NCI-H510A treated with DMSO at 0.1 percent for 48 hours (cell line): ENCODE results near the gene ARMC9.
"Not testable (repeated sequence)": the region's sequence is repeated elsewhere in the genome, so short reads cannot be mapped to it uniquely, and the experiment has no call there.

Source experiments
- DNase-seq: peaks from one replicate; lab custom pipeline; 2025; lab: John Stamatoyannopoulos, UW

The ARMC9 gene, protein sequence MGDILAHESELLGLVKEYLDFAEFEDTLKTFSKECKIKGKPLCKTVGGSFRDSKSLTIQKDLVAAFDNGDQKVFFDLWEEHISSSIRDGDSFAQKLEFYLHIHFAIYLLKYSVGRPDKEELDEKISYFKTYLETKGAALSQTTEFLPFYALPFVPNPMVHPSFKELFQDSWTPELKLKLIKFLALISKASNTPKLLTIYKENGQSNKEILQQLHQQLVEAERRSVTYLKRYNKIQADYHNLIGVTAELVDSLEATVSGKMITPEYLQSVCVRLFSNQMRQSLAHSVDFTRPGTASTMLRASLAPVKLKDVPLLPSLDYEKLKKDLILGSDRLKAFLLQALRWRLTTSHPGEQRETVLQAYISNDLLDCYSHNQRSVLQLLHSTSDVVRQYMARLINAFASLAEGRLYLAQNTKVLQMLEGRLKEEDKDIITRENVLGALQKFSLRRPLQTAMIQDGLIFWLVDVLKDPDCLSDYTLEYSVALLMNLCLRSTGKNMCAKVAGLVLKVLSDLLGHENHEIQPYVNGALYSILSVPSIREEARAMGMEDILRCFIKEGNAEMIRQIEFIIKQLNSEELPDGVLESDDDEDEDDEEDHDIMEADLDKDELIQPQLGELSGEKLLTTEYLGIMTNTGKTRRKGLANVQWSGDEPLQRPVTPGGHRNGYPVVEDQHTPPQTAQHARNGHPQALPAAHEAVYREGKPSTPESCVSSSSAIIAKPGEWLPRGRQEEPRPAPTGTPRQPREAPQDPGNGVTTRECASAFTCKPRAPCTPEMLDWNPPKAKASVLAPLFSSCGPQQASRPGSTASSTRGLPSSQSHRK

DNA sequence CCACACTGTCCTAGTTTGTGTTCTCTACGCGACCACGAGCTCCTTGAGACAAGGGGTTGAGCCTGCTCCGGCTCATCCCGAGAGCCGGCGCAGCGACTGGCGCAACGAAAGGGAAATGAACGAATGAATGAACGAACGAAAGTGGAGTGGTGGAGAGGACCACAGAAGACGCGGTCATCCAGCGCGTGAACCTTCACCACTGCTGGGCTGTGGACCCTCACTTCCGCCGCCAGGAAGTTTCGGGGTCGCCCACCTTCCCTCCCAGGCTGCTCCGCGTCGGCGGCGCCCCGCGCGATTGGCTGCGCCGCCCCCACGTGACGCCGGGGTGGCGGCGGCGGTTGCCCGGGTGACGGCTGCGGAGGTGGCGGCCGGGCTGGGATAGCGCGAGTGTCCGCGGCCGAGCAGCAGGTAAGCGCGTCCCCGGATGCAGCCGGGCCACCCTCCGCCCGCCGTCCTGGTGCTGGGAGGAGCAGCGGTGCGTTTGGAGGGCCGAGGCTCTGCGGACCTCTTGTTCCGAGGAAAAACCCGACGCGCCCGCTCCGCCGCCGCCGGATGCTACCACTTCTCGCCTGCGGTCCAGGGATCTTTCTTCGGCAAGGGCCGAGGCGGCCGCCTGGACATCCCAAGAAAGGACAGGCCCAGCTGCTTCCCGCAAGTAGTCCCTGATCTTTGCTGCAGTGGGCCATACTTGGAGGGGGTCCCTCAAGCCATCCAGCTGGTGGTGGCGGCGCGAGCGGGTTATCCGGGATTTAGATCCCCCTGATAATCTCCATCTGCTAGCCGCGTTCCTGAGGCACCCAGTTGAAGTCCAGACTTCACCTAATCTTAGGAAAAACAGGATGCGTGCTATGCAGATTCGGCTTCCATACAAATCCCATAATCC lies at the start of gene ARMC9:
Gene ARMC9, plus strand, starts transcription at position 341 of the 883 bp plus-strand sequence. CDS start 7,608 bp downstream, outside the sequence.
- peak; percentile 95 for DNase-seq

DNA sequence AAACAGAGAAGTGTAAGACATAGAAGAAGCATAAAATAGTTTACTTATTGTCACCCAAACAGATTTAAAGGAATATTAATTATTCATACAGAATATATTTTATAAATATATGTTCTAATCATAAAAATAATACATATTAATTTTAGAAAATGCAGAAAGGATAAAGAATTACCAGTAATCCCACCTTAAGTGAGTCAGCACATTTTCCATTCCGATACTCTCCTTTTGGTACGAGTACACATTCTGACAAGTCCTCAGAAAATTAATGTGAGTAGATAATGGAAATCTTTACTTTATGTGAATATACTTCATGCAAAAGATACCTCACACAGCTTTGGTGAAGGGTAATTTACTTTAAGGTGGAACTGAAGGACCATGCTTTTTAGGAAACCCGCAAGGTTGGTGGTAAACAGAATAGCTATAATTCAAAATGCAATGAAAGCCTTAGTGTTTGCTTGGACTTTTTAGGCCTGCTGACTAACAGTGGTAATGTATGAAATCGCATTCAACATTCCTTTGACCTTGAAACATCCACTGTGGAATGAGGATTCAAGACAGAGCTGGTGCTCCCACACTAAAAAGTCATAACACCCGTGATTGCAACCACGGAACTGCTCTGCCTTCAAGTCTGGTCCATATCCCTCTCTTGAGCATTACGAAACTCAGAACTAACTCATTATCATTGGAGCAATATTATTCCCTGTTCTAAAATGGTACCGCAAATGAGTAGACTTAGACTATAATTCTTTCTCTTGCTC lies 45.5 kb upstream of the ARMC9 start:
- DNase-seq = no peak

DNA sequence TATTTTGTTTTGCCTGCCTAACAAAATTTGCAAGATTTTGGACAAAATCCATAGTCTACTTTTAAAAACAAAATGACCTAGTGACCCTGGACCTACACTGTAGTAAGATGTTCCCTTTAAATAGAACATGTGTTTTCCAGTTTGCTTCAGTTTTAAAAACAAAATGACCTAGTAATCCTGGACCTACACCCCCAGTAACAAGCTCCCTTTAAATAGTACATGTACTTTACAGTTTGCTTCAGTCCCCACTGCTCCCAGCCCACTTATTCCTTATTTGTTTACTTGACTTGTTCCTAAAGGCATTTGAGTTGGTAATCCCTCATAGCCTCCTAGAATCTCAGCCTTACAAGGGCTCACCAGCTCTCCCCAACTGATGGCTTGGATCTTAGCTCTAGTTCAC lies 39.1 kb upstream of the ARMC9 start:
- no peak for DNase-seq

DNA sequence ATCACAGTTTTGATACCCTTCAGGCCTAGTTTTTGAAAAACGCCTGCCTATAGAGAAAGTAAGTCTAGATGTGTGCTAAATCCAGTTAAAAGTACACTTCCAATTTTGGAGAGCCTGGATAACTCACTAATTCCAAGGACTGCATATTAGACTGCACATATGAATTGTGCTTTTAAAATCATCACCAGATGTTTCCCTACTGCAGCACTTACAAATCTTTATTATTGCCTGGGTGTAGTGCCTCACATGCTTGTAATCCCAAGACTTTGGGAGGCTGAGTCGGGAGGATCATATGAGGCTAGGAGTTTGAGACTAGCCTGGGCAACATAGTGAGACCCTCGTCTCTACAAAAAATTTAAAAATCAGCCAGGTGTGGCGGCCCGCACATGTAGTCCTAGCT lies 37.7 kb upstream of the ARMC9 start:
- DNase-seq = no peak

DNA sequence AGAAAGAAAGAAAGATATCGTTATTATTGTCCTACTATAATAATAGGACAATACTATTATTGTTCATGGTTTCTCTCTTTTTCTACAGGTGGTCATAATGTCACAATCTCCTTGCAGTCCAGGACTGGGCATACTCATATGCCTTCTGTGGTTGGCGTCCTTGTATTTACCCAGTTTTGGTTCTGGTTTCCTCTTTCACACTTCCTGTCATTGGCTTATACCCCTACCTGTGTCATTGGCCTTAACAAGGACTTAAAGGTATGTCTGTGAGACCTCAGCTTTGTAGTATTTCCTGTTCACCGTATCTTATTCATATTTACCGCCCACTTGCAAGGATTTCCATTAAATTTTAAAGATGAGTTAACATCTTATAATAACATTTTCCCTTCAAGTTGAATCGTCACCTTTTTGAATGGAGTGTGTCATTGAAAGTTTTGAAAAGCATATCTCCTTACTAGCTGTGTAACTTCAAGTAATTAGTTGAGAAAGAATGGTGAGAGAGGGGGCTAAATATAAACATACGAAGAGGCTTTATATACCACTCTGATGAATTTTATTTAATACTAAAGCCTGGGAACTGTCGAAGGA lies 37.1 kb upstream of the ARMC9 start:
- no peak for DNase-seq

DNA sequence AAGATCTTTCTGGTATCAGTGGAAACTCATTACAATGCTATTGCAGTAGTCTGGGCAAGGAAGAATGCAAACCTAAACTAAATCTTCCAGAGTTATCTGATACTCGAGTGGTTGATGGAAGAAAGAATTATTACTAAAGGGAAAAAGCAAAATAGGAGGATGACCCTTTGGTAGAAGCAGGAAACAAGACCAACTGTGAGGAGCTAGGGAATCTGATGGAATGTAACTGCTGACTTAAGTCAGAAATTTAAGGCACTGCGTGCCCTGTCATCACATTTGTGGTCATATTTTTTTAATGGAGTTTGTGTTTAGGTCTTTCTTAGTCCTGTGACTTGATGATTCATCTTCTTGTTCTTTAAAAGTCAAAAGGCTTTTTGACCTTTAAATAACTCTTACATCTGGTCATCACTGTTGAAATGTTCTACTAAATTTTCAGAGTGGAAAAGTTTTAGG lies 36.5 kb upstream of the ARMC9 start:
- DNase-seq = no peak

DNA sequence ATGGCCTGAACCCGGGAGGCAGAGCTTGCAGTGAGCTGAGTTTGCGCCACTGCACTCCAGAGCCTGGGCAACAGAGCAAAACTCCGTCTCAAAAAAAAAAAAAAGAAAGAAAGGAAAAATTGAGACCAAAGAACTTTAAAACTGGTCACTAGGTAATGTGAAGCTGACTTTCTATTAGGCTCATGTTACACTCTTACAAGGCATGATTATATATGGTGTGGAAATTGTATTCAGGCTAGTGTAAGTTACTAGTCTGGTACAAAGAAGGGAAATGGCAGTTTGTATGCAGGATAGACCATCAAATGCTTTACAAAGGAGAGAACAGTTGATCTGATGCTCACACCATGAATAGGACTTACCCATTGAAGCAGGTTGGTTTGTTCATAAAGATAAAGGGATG lies 35.4 kb upstream of the ARMC9 start:
- no peak for DNase-seq

DNA sequence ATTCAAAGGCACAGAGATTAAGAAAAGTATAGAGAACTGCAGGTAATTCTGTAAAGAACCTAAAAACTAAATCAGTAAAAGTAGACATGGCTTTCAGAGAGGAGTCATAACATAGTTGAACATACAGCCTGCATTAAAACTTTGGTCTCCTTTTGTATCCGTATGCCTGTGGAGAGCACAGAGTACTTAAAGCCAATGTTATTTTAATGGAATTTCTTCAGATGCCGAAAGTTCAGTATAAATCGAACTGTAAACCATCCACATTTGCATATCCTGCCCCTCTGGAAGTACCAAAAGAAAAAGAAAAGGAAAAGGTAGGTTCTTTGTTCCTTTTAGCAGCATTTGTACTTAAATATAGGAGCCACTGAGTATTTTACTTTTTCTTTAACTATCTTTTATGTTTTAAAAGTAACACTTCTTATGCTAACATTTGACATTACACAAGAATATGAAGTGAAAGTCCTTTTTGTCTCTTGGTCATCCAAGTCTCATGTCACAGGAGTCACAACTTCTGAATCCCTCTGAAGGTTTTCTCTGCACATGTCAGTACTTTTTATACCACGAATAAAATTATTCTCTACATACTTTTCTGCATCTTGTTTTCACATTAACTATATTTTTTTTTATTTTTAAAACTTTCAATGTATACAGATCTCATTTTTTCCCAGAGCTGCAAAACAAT lies 34.9 kb upstream of the ARMC9 start:
- no peak for DNase-seq

DNA sequence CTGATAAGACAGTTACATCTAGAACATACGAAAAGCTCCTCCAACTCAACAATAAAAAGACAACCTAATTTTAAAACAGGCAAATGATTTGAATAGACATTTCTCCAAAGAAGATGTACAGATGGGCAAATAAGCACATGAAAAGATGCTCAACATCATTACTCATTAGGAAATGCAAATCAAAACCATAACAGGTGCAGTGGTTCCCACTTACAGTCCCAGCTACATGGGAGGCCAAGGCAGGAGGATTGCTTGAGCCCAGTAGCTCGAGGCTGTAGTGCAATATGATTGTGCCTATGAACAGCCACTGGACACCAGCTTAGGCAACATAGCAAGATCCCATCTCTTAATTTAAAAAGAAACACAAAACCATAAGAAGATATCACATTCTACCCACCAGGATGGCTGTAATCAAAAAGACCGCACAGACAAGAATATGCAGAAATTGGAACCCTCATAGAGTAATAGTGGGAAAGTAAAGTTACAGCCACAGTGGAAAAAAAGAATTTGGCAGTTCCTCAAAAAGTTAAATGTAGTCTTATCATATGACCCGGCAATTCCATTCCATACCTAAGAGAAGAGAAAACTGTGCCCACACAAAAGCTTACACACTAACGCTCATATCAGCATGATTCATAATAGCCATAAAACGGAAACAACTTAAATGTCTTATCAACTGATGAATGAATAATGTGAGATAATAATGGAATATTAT lies 30.5 kb upstream of the ARMC9 start:
- no peak for DNase-seq

DNA sequence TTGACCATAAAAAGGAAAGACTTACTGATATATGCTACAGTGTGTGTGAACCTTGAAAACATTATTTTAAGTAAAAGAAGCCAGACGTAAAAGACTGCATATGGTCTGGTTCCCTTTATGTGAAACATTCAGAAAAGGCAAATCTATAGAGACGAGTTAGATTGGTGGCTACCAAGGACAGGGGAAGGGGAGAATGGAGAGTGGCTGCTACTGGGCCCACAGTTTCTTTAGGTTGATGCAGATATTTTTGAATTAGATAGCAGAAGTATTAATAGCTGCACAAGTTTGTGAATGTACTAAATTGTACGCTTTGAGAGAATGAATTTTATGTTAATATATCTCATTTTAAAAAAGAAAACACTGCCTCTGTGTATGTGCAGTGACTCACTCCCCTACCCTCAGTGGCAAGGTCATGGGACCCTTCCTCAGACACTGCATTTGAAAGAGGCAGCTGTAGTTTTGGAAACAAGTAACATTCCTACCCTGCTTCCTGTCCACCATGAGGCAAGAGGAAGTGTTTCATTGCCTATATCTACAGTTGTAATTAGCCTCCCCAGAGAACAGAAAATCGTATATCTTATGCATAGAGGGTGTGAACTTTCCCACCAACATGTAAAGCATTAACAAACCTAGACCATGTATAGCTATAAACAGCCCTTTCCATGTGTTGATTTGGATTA lies 29.8 kb upstream of the ARMC9 start:
- DNase-seq = no peak

DNA sequence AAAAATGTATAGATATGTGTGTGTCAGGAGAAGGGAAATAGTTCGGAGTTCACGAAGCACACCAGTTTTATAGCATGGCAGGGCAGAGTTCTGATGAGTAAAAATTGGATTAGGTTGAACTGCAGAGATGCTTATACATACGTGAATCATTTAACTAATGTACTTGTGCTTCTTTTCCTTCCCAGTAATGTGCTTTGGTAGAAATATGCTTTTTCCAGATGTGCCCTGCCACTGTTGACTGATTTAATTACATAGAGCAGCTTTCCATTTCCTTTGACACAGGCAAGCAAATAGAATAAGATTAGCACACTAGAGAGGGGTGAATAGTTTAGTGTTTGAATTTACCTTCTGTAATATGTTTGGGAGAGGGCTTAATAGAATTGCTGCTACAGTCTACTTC lies 28.9 kb upstream of the ARMC9 start:
- DNase-seq = no peak

DNA sequence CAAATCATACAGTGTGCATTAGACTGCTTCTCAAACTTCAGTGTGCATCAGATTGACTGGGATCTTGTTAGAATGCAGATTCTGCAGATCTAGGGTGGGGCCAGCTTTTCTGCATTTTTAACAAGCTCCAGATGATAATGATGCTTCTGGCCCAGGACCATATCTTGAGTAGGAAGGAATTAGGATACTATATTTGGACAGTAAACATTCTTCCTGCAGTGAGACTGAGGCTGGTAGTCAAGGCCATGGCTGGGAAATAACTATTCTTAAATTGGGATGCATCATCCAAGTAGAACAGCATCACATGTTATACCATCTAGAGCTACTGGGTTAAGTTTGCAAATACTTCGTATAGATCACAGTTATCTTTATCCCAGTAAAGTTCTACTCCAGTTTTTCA lies 28.4 kb upstream of the ARMC9 start:
- no peak for DNase-seq

DNA sequence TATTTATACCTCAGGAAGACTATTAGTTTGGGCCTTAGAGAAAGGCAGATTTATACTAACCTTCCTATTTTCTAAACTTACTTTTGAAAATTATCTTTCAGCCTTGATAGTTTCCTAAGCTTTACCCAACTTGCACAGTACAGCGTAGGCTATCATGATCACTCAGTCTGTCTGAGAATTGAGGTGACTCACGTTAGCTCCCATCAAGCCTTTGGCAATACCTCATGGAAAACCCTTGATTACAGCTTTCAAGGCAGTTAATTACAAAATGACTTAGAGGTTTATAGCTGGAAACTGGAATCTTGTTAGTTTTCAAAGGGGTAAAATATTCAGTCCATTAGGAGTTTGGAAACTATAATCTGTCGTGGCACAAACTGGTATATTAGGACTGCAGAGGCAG lies 26.4 kb upstream of the ARMC9 start:
- DNase-seq = no peak

DNA sequence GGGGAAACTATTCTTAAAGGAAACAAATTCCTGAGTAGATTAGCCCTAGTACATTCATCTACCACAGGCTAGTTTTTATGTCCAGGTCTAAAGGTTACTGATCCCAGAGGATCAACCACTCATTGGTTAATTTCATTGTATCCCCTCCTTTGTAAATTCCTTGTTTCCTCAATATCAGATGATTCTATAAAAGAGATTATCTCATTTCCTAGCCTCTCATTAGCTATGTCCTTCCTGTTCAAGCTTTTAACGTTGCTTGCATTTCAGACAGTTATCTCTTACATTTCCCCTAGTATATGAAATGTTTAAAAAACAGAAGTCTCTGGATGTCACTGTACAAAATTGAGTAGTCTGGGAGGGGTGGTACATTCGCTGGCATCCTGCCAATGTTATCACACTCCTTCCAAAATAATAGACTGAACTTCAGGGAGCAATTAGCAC lies 24.2 kb upstream of the ARMC9 start:
- DNase-seq = no peak

DNA sequence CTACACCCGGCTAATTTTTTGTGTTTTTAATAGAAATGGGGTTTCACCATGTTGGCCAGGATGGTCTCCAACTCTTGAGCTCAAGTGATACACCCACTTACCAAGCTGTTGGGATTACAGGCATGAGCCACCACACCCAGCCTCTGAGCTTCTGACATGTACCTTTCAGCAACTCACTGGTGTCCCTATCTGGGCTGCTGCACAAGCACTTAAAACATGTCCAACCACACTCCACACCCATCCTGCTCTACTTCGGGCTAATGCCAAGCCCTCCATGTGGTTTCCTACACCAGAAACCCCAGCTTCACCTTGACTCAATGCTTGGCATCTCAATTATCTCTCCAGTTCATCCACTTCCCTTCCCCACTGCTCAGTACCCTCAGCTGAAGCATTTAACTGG lies 22.4 kb upstream of the ARMC9 start:
- no peak for DNase-seq

DNA sequence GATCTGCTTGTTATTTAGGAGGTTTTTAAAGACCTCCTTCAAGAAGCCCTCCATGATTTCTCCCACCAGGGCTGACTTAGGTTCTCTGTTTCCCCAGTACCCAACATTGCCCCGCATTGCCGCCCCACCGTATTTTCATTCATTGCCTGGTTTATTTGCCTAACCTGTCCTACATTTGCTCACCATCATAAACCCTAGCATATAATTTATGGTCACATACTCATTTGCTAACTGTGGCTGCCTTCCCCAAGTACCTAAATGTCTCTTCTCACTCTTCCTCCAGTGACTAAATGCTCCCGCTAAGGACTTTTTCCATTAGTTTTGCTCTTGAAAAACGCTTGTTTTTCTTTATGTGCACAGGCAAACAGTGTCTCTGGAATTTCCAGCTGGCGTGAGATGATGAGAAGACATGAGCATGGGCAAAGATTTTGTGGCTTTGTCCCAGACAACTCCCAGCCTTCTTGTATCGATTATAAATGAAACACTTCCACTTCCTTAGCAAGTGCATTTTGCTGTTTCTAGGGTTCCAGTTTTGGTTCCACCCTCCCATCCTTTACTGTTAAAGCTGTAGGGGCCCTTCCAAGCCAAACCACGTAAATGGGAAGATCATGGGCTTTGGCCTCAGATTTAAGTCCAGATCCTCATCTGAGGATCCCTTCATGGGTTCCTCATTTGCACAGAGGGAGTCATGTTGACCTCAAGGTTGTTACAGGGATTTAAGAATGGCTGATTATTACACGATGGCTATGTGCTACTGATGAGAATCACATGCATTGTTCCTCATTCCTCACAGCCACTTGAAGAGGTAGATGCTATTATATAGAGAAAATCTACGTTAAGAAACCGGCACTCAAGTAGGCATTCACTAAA lies 21.0 kb upstream of the ARMC9 start:
- no peak for DNase-seq

DNA sequence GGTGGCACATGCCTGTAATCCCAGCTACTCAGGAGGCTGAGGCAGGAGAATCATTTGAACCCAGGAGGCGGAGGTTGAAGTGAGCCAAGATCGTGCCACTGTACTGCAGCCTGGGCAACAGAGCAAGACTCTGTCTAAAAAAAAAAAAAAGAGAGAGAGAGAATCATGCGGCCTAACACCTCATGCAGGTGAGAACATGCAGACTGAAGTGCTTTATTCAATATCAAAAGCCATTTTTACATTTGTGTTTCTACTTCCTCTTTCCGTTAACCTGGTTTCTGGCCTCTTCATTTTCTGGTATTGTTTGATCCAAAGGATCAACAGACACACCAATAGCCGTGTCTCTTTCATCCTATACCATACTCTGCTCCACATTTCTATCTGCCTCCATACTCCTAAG lies 19.6 kb upstream of the ARMC9 start:
- DNase-seq = not testable (repeated sequence)

DNA sequence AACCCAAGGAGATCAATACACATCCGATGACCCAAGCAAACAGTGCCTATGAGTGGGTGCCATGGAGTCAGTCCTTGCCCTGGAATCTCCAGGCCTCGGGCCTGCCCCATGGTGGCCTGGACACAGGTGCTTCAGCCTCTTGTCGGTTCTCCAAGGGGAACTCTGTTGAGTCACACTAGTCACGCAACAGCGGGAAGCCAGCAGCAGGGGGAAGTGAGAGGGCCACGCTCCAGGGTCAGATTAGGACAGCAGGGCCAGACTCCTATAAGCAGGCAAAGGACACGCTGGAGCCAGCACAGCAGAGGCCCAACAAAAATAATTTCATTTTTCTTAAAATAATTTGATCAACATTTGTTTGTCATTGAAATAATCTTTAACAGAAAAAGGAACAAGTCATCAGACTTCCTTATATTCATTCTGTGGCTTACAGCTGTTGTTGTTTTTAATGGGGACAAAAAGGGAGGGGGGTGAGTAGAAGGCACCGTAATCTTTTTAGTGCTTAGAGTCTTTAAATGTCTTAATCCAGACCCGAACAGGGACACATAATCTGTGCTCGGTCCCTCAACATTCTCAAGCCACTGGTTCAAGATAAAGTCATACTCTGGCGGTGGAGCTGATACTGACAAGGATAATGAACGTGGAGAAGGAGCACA lies 16.4 kb upstream of the ARMC9 start:
- DNase-seq = peak; percentile 54
